DND-41 (cell line): Measurements from ENCODE around the gene DRC1.

Source experiments
- ATAC-seq: fragments of 200-7000 bp; cut with Tn5 transposase; 3 replicates; pipeline ENCODE4 v1.9.1; 2021; ENCODE audit warnings: low read depth; ENCODE audit not compliant: insufficient read depth
- DNase-seq: peaks from one replicate; pipeline ENCODE4 v3.0.0-alpha.2; 2020
- H2AFZ ChIP-seq: 2 replicates; pipeline ENCODE4 v1.6.0; 2012; ENCODE audit warnings: low read depth, low read length
- H3K27ac ChIP-seq: 2 replicates; pipeline ENCODE4 v1.5.1; 2012; ENCODE audit warnings: low read length, inconsistent platforms
- H3K27me3 ChIP-seq: fragments of 200-600 bp; sonication (generic); 2 replicates; pipeline ENCODE4 v1.6.0; 2012; ENCODE audit warnings: low read length, mild to moderate bottlenecking, inconsistent platforms; ENCODE audit not compliant: insufficient read depth, poor library complexity
- H3K36me3 ChIP-seq: 2 replicates; pipeline ENCODE4 v1.5.1; 2012; ENCODE audit warnings: low read length, inconsistent platforms; ENCODE audit not compliant: insufficient read depth
- H3K4me1 ChIP-seq: 2 replicates; pipeline ENCODE4 v1.5.1; 2012; ENCODE audit warnings: mild to moderate bottlenecking, low read length; ENCODE audit not compliant: insufficient read depth
- H3K4me2 ChIP-seq: 2 replicates; pipeline ENCODE4 v1.6.0; 2012; ENCODE audit warnings: mild to moderate bottlenecking, moderate library complexity, low read length, inconsistent platforms; ENCODE audit not compliant: insufficient read depth
- H3K4me3 ChIP-seq, 2 experiments: fragments of 200-600 bp in 1 of 2; shearing (Covaris generic) in 1 of 2; 2 replicates each; pipeline ENCODE4 v1.5.1; 2012 to 2016; ENCODE audit warnings: inconsistent platforms in 2 of 2, low read length in 2 of 2, mild to moderate bottlenecking in 2 of 2, low read depth in 1 of 2, moderate library complexity in 1 of 2
- H3K79me2 ChIP-seq: 2 replicates; pipeline ENCODE4 v1.6.0; 2012; ENCODE audit warnings: low read length, inconsistent platforms; ENCODE audit not compliant: insufficient read depth
- H3K9ac ChIP-seq: 2 replicates; pipeline ENCODE4 v1.6.0; 2012; ENCODE audit warnings: low read depth, mild to moderate bottlenecking, inconsistent platforms, low read length, moderate library complexity
- H3K9me3 ChIP-seq: 2 replicates; pipeline ENCODE4 v1.5.1; 2012; ENCODE audit warnings: low read length, moderate library complexity, mild to moderate bottlenecking, inconsistent platforms; ENCODE audit not compliant: insufficient read depth, severe bottlenecking
- H4K20me1 ChIP-seq: 2 replicates; pipeline ENCODE4 v1.6.0; 2012; ENCODE audit warnings: low read length; ENCODE audit not compliant: insufficient read depth
- CTCF ChIP-seq: IDR thresholded peaks from 2 replicates; pipeline ENCODE4 v1.5.1; 2012; ENCODE audit warnings: borderline replicate concordance, low read length, moderate library complexity, mild to moderate bottlenecking; ENCODE audit not compliant: poor library complexity, severe bottlenecking; ENCODE audit errors: extremely low read depth
- EZH2 ChIP-seq: IDR thresholded peaks from 3 replicates; pipeline ENCODE4 v1.6.1; 2012; ENCODE audit warnings: borderline replicate concordance, low read depth, mild to moderate bottlenecking, moderate library complexity, low read length, inconsistent platforms; ENCODE audit not compliant: severe bottlenecking

Gene DRC1

GRCh38 chr2:26407526-26407925 is 5.8 kb downstream of the DRC1 start:
- Histone ChIP-seq H3K36me3 (no peaks in the 10 kb centered on the region), H3K4me3 (no peak overlapping the region), H3K9me3 (no peaks in the 10 kb centered on the region), H3K9ac (no peak overlapping the region), H4K20me1 (no peaks in the 10 kb centered on the region), H3K27me3 (no peaks in the 10 kb centered on the region), H3K4me2 (no peak overlapping the region), H3K27ac (no peak overlapping the region), H2AFZ (no peak overlapping the region), H3K4me1 (no peaks in the 10 kb centered on the region), H3K79me2 (no peaks in the 10 kb centered on the region)
- DNase-seq, result no peak
- no peak for TF ChIP-seq CTCF
- no peak for TF ChIP-seq EZH2
- ATAC-seq, result no peak

GRCh38 chr2:26409785-26410184 is 8.1 kb downstream of the DRC1 start:
- H3K4me1 ChIP-seq, result no peaks in the 10 kb centered on the region
- no peaks in the 10 kb centered on the region for H3K79me2 ChIP-seq
- no peaks in the 10 kb centered on the region for H3K36me3 ChIP-seq
- no peak for ATAC-seq
- H4K20me1 ChIP-seq, result no peaks in the 10 kb centered on the region
- H3K9me3 ChIP-seq, result no peaks in the 10 kb centered on the region
- no peaks in the 10 kb centered on the region for H3K27me3 ChIP-seq
- no peak overlapping the region for H3K27ac ChIP-seq
- no peak overlapping the region for H3K9ac ChIP-seq
- H3K4me2 ChIP-seq, result no peak overlapping the region
- no peak overlapping the region for H2AFZ ChIP-seq
- no peak overlapping the region for H3K4me3 ChIP-seq
- TF ChIP-seq CTCF (no peak), EZH2 (no peak)
- no peak for DNase-seq

- DNase-seq, result no peak
- Histone ChIP-seq H3K79me2 (no peaks in the 10 kb centered on the region), H2AFZ (no peak overlapping the region), H3K27ac (no peak overlapping the region), H3K4me3 (no peak overlapping the region), H3K36me3 (no peaks in the 10 kb centered on the region), H3K4me1 (no peaks in the 10 kb centered on the region), H3K9me3 (no peaks in the 10 kb centered on the region), H3K9ac (no peak overlapping the region), H3K27me3 (no peaks in the 10 kb centered on the region), H4K20me1 (no peaks in the 10 kb centered on the region), H3K4me2 (no peak overlapping the region)
- no peak for ATAC-seq
- no peak for TF ChIP-seq CTCF
- no peak for TF ChIP-seq EZH2
These were observed 9.1 kb downstream of the DRC1 start for GRCh38 chr2:26410764-26411243.

- Histone ChIP-seq H3K27ac (no peak overlapping the region), H3K4me2 (no peak overlapping the region), H3K27me3 (no peaks in the 10 kb centered on the region), H3K79me2 (no peaks in the 10 kb centered on the region), H3K9me3 (no peaks in the 10 kb centered on the region), H3K9ac (no peak overlapping the region), H3K4me1 (no peaks in the 10 kb centered on the region), H4K20me1 (no peaks in the 10 kb centered on the region), H3K4me3 (no peak overlapping the region), H2AFZ (no peak overlapping the region), H3K36me3 (no peaks in the 10 kb centered on the region)
- TF ChIP-seq EZH2, result no peak
- TF ChIP-seq CTCF, result no peak
- DNase-seq (no peak), ATAC-seq (no peak)
These were observed 9.7 kb downstream of the DRC1 start for GRCh38 chr2:26411419-26411818.
